Fibroblast of the aortic adventitia (primary cell): ENCODE measurements around the gene CCDC146. TPM values are rescaled to one million over a fixed set of nuclear protein-coding genes. Genes with fewer than 3 reads are reported as not detected.
A peak's percentile ranks its signal among the peaks of the same experiment; 100 is the strongest.
"Not testable (repeated sequence)": the region's sequence is repeated elsewhere in the genome, so short reads cannot be mapped to it uniquely, and the experiment has no call there.

Experiments
- DNase-seq: peaks from one replicate; pipeline ENCODE4 v3.0.0-alpha.2; 2010; ENCODE audit warnings: low read depth
- H3K4me3 ChIP-seq: 2 replicates; pipeline ENCODE4 v1.5.1; 2011; ENCODE audit warnings: low read depth, mild to moderate bottlenecking, control low read depth, low read length, moderate library complexity
- total RNA-seq: library from RNA; depleted of rRNA; stranded (reverse); fragments of >200 nt; gene quantifications from 2 replicates; pipeline ENCODE4 v1.2.3, GENCODE V29; 2012; ENCODE audit warnings: low replicate concordance
- TF ChIP-seq, protein P1 (sequence below): IDR thresholded peaks from 2 replicates; pipeline ENCODE4 v1.5.1; 2011; ENCODE audit warnings: mild to moderate bottlenecking, low read length, control low read depth, inconsistent platforms; ENCODE audit not compliant: insufficient read depth

The CCDC146 gene
- total RNA-seq, 1 donor: 1.4 TPM

GRCh38 chr7:77157446-77157845 lies 35.0 kb downstream of the CCDC146 start:
- DNase-seq: peak; percentile 47
- TF ChIP-seq, protein P1, sequence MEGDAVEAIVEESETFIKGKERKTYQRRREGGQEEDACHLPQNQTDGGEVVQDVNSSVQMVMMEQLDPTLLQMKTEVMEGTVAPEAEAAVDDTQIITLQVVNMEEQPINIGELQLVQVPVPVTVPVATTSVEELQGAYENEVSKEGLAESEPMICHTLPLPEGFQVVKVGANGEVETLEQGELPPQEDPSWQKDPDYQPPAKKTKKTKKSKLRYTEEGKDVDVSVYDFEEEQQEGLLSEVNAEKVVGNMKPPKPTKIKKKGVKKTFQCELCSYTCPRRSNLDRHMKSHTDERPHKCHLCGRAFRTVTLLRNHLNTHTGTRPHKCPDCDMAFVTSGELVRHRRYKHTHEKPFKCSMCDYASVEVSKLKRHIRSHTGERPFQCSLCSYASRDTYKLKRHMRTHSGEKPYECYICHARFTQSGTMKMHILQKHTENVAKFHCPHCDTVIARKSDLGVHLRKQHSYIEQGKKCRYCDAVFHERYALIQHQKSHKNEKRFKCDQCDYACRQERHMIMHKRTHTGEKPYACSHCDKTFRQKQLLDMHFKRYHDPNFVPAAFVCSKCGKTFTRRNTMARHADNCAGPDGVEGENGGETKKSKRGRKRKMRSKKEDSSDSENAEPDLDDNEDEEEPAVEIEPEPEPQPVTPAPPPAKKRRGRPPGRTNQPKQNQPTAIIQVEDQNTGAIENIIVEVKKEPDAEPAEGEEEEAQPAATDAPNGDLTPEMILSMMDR: no peak

DNA sequence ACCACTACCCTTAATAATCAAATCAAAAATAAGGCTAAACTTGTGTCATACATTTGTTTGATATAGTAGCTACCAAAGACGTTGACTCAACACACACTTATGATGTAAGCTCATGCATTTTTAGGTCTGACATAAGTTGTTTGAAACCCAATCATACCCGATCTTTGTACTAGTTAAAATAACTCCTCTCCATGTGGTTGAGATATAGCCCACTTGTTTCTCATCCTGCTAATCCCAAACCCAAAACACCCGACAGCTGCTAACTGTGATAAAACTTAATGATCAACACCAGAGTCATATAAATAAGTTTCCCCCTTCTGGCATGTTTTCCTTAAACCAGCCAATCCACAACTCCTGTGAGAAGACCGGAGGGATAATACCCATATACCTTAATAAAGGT lies 48.7 kb downstream of the CCDC146 start:
- H3K4me3 ChIP-seq, DNase-seq: not testable (repeated sequence)

More at GRCh38 chr7:77157446-77157845, 35.0 kb downstream of the CCDC146 start:
- no peak overlapping the region for H3K4me3 ChIP-seq

DNA sequence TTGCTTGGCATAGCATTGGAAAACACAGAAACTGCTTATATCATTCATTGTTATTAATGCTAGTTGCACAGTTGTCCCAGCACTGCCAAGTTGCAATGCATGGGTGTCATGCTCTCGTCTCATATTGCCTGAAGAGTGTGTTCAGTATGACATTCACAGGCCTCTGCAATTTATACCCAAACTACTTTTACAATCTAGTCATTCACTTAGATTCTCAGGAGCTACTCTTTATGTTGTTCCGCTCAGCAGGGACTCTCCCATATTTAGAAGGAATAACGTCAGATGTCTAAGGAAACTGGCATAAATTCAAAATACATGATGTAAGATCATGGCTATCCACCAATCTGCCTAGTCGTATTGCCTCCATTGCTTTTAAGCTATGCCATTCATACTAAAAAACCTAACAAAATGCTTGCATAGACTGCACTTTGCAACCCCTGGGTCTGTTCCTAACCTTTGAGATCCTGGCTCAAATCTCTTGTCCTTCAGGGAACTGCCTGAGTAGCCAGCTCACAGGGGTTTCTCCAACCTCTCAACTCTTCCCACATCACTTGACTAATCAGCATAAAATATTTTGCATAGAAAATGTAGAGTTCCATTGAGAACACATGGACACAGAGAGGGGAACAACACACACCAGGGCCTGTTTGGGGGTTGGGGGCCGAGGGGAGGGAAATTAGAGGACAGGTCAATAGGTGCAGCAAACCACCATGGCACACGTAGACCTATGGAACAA lies 50.2 kb downstream of the CCDC146 start:
- not testable (repeated sequence) for H3K4me3 ChIP-seq, DNase-seq

DNA sequence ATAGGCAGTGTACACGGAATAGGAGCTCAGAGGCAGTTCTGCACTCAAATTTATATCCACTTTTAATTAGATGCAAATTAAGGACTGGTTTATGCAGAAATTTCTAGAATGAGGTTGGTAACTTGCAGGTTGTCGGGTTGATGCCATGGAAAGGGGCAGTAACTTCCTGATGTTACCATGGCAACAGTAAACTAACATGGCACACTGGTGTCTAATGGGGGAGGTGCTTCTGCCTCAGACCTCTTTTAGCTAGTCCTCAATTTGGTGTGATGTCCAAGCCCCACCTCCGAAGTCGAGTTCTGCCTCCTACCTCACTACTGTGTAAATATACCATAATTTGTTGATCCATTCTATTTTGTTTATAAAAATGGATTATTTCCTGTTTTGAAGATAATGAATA lies 52.0 kb downstream of the CCDC146 start:
- DNase-seq: not testable (repeated sequence)

DNA sequence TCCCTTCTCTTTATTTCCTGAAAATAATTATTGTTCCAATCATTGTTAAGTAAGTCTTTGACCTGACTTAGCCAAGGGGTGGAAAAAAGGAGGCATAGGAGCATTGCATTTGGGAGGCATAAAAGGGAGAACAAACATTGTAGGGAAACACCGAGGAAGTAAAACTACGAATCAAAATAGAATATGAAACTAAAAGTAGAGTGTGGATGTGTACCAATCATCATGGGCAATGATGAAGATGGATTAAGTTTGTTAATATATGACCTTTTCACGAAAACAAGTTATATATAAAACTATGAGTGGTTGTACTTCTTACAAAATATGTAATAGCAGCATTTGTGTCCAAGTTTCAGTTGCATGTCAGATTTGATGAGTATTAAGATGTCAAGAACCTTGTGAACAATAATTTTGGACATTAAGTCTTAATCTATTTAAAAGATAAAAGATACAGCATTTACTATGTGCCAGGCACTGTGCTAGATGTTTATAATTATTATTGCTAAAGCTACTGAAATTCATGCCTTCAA lies 52.9 kb downstream of the CCDC146 start:
- H3K4me3 ChIP-seq, DNase-seq: not testable (repeated sequence)

More for the DNA sequence above, 52.0 kb downstream of the CCDC146 start:
- H3K4me3 ChIP-seq: not testable (repeated sequence)

DNA sequence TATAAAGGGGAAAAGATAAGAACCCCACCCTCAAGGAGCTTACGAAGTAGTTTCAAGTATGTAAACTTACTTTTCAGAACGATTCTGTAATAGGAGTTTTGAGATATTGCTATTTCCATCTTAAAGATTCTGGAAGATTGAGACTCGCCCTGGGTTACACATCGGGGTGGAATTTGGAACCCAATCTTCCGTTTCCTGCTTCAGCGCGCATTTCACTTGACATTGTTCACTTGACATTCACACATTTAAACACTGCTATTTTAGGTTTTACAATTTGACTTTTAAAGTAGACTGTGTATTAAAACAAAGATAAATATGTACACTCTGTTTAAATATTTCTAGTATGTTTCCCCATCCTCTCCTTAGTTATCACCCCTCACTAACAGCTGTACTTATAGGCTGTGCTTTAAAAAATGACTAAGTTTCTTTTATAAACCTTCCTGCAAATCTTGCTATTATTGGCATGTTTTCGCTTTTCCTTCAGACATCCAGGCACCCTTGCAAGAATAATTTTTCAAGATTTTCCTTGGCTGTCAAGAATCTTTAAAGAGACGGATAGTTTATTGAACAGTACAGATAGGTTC lies 55.0 kb downstream of the CCDC146 start:
- peak; percentile 52 for DNase-seq
- H3K4me3 ChIP-seq: not testable (repeated sequence)

- not testable (repeated sequence) for DNase-seq, H3K4me3 ChIP-seq
Measured at GRCh38 chr7:77178024-77178423, 55.6 kb downstream of the CCDC146 start.

DNA sequence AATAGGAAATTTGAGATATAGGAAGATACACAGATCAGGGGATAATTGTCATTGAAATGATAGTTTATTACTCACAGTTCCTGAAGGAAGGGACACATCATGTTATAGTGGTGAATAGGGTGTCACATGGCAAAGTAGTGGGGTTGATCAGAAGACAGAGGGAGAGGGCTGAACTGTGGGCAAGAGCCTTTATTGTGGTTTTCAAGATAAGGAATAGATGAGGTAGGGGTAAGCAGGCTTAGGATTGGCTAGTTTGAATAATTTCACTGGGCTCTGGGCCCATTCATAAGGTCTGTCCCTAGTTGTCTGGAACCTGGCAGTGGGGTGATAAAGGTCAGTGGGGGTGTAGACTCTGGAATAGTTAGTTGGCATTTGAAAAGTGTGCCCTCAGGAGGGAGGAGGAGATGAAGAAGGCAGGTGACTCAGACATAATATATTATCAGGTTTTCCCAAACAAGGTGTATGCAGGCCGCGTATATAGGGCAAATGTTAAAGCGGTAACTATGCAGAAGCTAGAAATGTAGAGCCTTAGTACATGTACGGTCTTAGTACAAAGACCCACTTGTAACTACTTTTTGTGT lies 58.7 kb downstream of the CCDC146 start:
- no peak overlapping the region for H3K4me3 ChIP-seq
- TF ChIP-seq, protein P1: no peak
- no peak for DNase-seq

- no peak overlapping the region for H3K4me3 ChIP-seq
- DNase-seq: no peak
- TF ChIP-seq, protein P1: no peak
Measured at GRCh38 chr7:77181734-77182133, 59.3 kb downstream of the CCDC146 start.

DNA sequence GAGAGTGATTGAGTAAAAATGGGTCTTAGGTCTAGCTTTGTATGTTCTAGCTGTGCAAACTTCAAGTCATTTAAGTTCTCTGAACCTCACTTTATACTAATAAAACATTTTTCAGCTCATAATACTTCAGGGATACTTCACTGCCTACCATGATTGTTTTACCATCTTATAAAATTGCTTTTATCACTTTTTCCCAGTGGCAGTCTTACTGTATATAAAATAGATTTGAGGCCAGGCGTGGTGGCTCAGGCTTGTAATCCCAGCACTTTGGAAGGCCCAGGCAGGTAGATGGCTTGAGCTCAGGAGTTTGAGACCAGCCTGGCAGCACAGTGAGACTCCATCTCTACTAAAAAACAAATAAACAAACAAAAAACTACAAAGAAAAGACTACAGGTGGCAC lies 59.8 kb downstream of the CCDC146 start:
- H3K4me3 ChIP-seq: no peak overlapping the region
- TF ChIP-seq, protein P1: no peak
- DNase-seq: no peak
